Astrocyte of the spinal cord (primary cell): ENCODE measurements around the gene TMEM175.

ENCODE experiments used
- DNase-seq: peaks from one replicate; pipeline ENCODE4 v3.0.0; 2011; ENCODE audit warnings: low read depth, low spot score
- H3K4me3 ChIP-seq: 2 replicates; pipeline ENCODE4 v1.5.1; 2011; ENCODE audit warnings: low read depth, mild to moderate bottlenecking, low read length, moderate library complexity
- in situ Hi-C: cut with HindIII; loops from 2 replicates; pipeline ENCODE4 v1.10.0; 2017; ENCODE audit warnings: low sequenced_read_pairs
- TF ChIP-seq, protein P1 (sequence below): IDR thresholded peaks from 2 replicates; pipeline ENCODE4 v1.5.1; 2012; ENCODE audit warnings: low read depth, mild to moderate bottlenecking, low read length, inconsistent platforms

TMEM175 gene

DNA sequence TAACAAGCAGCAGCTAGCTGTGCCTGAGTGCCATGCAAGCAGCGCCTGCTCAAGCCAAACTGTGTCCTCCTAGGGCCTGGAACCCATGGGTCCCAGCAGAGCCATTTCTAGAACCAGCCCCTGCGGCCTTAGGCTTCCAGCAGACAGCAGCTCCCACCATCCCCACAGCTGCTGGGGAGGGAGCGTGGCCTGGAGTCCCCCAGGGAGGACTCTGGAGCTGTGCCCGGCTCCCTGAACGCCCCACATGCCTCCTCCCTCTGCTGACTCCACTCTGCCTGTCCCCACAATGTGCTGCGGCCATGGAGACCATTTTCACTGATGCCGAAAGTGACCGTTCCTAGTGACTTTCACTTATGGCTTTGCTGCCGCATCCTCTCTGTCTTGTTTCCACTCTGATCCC lies 46.0 kb upstream of the TMEM175 start:
- no peak for DNase-seq
- no peak overlapping the region for H3K4me3 ChIP-seq
- TF ChIP-seq, protein P1, sequence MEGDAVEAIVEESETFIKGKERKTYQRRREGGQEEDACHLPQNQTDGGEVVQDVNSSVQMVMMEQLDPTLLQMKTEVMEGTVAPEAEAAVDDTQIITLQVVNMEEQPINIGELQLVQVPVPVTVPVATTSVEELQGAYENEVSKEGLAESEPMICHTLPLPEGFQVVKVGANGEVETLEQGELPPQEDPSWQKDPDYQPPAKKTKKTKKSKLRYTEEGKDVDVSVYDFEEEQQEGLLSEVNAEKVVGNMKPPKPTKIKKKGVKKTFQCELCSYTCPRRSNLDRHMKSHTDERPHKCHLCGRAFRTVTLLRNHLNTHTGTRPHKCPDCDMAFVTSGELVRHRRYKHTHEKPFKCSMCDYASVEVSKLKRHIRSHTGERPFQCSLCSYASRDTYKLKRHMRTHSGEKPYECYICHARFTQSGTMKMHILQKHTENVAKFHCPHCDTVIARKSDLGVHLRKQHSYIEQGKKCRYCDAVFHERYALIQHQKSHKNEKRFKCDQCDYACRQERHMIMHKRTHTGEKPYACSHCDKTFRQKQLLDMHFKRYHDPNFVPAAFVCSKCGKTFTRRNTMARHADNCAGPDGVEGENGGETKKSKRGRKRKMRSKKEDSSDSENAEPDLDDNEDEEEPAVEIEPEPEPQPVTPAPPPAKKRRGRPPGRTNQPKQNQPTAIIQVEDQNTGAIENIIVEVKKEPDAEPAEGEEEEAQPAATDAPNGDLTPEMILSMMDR = no peak
- in situ Hi-C loops = no loop called here

DNA sequence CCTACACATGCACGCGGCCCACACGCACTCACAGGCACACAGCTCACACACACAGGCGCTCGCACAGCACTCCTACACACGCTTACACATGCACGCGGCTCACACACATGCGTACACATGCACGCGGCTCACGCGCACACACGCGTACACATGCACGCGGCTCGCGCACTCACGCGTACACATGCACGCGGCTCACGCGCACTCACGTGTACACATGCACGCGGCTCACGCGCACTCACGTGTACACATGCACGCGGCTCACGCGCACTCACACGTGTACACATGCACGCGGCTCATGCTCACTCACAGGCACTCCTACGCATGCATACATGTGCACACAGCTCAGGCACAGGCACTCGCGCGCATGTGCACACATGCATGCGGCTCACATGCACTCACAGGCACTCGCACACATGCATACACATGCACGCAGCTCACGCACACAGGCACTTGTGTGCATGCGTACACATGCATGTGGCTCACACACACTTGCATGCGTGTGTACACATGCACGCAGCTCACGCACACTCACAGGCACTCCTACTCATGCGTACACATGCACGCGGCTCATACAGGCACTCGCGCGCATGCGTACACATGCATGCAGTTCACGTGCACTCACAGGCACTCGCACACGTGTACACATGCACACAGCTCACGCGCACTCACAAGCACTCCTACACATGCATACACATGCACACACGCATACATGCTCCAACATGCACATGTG lies 45.1 kb upstream of the TMEM175 start:
- DNase-seq = no peak
- H3K4me3 ChIP-seq = no peak overlapping the region
- TF ChIP-seq, protein P1 = no peak
- in situ Hi-C loops = no loop called here

DNA sequence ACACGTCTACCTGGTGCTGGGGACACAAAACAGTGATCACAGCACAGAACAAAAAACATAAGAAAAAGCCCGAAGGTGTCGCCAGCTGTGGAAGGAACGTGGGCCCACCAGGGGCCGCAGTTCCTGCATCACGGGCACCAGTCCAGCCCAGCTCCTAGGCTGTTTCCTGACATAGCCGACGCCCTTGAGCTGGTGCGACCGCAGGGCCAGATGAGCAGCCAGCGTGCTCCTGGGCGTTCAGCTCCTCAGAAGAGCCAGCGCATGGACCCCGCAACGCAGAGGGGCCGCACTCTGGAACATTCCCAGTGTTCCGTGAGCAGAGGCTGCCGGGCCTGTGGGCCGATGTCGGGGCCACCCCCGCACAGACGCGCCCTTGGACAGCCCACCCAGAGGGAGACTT lies 44.2 kb upstream of the TMEM175 start:
- TF ChIP-seq, protein P1 = no peak
- in situ Hi-C loops = no loop called here

DNA sequence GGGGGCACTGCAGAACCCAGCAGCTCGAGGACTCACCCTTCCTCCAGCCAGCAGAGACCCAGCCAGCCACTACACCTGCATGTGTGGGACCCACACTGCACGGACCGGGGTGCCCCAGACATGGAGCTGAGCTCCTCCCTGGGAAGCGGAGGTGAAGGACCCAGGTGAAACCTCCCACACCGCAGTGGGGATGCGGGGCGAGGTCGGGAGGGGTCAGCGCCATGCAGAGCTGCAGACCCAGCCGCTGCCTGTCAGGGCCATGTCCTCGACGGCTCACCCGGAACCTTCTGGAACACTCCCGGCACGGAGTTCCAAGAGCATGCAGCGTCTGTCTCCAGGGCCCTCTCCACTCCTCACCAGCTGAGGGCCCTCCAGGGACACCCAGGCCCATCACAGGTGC lies 42.7 kb upstream of the TMEM175 start:
- TF ChIP-seq, protein P1 = no peak
- in situ Hi-C loops = no loop called here
- no peak overlapping the region for H3K4me3 ChIP-seq
- DNase-seq = no peak

More for the DNA sequence above, 44.2 kb upstream of the TMEM175 start:
- H3K4me3 ChIP-seq = no peak overlapping the region
- no peak for DNase-seq

DNA sequence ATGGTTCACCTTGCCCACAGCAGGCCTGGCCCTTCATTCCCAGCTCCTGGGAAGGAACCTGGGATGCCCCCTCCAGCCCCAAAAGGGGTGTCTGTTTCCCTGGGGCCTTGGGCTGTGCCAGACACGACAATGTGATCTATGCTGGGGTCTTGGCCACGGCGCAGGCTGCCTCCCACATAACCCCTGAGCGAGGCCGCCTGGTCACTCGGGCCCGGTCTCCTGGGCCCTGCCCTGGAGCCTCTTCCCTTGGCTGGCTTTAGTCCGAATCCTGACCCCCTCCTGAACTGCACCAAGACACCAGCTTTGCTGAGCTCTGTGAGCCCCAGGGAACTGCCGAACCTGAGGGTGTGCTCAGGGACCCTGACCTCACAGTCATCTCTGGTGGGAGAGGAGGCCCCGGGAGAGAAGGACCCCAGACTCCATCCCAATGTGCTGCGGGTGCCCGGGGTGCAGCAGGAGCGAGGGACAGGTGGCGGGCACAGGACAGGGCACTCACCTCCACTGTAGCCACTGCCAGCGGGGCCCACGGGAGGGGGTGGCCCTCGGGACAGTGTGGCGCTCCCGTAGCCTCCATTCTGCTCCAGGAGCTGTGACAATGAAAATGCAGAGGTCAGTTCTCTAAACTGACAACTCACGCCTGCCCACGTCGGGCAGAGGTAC lies 42.1 kb upstream of the TMEM175 start:
- in situ Hi-C loops = no loop called here
- H3K4me3 ChIP-seq = no peak overlapping the region
- no peak for DNase-seq
- TF ChIP-seq, protein P1 = no peak

DNA sequence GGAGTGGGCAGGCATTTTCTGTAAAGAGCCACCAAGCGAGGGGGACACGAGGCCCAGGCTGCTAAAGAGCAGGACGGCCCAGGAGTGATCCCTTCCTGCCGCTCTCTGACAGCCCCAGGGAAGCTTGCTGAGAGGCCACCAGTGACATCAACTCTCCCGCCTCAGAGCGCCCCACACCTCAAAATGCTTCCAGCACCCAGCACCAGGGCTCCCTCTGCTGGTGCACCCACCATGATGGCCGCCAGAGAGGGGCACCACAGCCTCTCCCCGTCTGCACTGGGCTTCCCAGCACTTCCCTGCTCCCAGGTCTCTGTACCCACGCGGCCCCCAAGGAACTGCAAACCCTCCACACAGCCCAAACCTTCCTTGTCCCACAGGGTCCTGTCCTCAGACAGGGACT lies 40.5 kb upstream of the TMEM175 start:
- no peak overlapping the region for H3K4me3 ChIP-seq
- in situ Hi-C loops = no loop called here
- TF ChIP-seq, protein P1 = peak; percentile 37
- no peak for DNase-seq
